NOMO-1 treated with DMSO at 0.1 percent for 48 hours (cell line): ENCODE measurements around the gene ITGB6.
"Not testable (repeated sequence)": the region's sequence is repeated elsewhere in the genome, so short reads cannot be mapped to it uniquely, and the experiment has no call there.

Experiments used
- DNase-seq: peaks from one replicate; lab custom pipeline; 2025; ENCODE audit not compliant: unreplicated experiment; lab: John Stamatoyannopoulos, UW

The ITGB6 gene

DNA sequence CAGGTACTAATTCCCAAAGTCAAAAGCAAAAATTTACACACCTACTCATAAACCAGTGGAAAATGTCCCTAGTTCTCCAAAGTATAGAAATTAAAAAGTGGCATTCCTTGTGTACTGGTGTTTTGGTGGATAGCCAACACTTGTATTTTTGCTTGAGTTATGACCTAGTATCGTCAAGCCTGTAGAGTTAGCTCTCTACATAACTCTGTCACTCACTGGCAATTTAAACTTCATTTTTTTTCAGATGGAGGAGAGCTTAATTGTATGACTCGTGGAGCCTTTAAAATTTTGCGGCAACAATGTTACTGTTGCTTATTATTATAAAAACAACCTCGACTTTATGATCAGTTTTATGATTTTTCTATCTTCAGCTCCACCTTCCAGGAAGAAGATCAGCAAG is 58.7 kb downstream of the ITGB6 start:
- no peak for DNase-seq

DNA sequence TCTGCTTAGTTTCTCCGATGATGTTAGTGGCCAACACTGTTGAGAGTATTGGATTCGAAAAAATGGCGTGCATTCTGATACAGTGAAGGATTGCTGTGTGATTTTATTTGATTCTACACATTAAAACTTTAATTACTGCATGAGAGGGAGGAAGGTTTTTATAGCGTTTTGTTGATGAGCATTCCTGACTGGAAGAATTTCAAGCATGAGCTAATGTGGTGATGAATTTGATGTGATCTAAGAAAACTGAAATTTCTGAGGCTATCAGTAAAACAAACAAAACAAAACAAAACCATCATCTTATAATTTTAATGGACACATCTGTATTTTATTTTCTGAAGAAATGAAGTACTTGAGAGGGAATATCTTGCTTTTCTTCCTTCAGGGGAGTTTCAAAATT is 59.6 kb downstream of the ITGB6 start:
- no peak for DNase-seq

DNA sequence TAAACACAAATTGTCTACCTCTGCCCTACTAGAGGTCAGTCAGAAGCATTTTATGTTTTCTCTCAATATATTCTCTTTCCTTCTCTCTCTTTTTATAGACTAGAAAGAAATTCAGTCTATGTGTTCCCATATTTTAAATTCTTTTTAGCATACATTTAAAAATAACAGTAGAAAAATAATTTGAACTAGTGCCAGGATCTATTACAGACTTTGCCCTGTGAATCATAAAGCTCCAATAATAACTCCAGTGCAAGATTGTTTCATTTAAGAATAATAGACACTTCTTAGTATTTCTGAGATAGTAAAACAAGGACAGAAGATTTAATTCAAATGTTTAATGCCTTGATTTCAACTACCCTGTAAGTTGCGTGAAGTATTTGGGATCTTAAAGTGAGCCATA is 60.1 kb downstream of the ITGB6 start:
- DNase-seq: no peak

DNA sequence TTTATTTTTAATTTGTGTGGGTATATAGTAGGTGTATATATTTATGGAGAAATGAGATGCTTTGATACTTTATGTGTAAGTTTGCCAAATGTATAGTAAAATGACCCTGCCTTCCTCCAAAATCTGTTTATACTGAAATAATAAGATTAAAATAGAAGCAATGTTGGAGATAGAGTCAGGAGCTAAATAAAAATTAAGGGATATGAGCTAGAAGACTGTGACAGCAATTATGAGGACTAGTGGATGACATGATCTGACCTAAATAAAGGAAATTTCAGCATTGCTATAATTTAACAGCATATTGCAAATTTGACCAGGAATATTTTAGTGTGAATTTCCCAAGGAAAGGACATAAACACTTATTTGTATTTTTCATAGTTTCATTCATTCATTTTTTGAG is 60.7 kb downstream of the ITGB6 start:
- DNase-seq: no peak

DNA sequence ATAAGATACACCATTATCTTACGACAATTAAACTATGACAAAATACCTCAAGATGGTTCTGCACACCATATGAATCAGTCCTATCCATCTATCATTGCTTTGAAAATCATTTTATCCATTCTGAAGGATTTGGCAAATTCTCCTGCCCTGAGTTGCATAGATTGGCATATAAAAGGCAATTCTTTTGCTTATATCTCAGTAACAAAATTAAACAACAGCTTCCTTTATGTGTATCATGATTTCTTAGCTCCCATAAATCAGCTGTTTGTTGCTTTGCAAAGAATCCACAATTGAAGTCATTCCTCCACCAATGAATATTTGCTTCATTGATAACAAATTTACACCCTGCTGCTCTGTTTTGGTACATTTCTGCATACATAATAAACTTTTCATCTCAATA is 61.7 kb downstream of the ITGB6 start:
- DNase-seq: no peak

DNA sequence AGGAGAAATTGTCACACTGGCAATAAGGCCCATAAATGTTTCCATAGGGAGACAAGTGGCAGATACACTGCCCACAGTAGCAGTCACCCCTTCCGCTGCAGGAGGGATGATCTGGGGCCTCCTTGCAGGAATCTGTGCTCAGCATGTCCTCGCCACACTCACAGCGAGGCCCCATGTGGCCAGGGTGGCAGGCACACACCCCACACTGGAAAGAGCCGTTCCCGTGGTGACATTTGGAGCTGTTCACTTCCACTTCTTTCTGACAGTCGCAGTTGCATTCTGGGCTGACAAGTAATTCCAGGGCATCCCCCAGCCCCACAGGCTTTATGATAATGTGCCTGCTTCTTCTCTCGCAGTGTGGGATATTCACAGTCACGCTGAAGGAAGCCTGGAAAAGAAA is 62.6 kb downstream of the ITGB6 start:
- no peak for DNase-seq

DNA sequence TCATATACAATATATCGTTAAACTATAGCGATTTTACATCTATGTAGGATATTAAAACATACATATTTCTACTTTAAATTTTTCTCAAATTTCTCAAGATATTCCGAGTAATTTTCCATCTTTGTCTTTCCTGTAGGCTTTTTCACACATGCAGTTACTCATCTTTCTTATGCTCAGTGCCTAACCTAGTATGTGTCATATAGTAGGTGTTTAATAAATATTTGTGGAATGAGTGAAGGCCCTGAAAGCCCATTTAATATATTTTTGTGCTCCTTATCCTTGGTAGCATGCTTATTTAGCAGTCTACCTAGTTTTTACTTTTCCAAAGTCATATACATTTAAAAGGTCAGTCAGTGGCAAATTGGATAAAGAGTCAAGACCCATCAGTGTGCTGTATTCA is 67.3 kb downstream of the ITGB6 start:
- no peak for DNase-seq

DNA sequence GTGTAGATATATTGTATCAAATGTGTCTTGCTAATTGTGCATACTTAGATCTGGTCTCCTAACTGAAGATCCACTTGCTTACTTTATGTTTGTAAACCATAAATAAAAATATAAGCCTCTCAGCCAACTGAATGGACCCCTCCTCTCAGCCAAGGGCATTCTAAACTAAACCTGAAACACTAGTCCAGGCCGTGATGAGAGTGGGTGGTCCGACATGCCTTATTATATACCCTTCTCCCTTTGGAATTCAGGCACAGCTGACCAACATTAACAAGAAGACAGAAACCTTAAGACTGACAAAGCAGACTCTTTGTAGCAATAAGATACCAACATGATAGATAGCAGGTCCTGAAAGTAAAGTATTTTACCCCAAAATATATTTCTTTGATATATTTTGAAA is 73.3 kb downstream of the ITGB6 start:
- DNase-seq: no peak

DNA sequence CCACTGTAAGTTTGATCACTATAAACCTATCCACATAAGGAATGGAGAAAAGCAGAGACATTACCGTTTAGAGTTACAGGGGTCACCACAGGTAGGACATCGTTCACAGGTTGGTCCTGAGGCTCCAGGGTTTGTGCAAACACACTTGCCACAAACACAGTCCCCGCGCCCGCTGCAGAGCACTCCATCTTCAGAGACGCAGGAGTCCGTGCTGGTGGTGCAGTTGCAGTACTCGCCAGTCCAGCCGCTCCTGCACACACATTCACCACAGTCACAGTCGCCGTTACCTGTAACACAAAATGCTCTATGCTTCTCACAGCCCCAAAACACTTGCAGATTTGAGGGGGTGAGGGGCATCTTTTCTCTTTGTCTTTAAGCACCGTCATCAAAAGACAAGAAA is 73.8 kb downstream of the ITGB6 start:
- DNase-seq: no peak

DNA sequence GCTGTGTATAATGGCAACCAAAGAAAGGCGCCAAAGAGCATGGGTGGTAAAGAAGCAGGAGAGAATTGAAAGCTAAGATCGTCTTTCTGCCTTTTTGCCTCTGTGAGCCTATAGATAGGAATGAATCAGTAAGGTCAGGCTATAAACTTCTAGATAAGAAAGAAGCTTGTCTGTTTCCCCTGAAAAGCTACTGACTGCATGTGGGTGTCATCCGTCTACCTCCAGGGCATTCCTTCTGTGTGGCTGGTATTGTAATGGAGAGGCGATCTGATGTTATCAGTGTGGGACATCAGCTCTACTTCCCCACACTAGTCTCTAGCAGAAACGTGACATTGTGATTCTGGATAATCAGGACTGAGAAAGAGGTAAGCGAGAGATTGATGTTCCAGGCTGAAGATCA is 74.2 kb downstream of the ITGB6 start:
- DNase-seq: no peak

DNA sequence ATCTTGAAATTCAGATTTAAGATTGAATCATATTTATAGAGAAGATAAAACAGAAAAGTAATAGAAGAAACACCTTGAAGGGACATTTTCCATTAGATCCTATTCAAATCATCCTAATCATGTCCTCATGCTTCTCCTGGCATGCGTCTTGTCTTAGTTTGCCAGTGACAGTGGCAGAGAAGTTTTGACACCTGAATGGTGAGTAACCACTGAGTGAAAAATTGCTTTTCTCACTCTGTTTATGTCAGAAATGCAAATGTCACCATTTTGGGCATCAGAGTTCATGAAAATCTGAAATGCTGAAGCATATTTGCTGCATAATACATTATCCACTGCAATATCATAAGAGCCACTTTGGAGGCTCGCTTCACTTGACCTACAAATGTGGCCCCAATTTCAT is 74.7 kb downstream of the ITGB6 start:
- no peak for DNase-seq

DNA sequence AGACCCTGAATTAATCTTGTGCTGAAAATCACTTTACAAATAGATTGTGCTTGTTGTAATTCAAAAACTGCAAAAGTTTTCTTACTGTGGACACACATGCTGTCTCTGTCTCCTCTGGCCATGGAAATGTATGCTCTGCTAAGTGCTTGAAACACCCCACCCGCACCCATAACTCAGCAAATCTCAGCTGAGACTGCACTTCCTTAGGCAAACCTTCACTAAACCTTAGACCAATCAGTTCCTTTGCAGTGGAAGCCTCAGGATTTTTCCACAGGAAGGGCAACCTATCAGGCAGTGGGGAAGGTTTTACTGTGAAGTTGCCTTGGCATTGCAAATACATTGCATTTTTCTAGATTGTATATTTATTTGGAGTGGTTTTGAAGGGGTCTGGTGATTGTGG is 75.5 kb downstream of the ITGB6 start:
- DNase-seq: no peak

DNA sequence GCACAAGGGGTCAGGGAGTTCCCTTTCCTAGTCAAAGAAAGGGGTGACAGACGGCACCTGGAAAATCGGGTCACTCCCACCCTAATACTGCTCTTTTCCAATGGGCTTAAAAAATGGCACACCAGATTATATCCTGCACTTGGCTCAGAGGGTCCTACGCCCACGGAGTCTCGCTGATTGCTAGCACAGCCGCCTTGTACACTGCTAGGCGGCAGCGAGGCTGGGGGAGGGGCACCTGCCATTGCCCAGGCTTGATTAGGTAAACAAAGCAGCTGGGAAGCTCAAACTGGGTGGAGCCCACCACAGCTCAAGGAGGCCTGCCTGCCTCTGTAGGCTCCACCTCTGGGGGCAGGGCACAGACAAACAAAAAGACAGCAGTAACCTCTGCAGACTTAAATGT is 85.4 kb downstream of the ITGB6 start:
- DNase-seq: not testable (repeated sequence)

DNA sequence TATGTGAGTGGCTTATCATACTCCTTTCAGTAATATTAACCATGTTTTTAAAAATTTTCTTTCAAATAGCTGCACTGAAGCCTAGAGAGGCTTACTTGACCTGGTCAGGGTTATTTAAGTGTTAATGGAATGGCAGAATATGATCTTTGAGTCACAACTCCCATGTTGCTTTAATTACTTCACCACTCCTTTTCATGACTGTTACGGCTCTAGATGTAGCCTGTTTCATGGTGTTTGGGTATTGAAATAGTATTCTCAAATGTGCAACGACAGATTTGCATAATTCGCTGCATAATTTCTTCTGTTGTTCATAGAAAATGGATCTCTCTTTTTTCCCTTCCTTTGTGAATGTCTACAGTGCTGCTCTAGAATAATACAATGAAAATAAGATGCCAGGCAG is 86.1 kb downstream of the ITGB6 start:
- no peak for DNase-seq

DNA sequence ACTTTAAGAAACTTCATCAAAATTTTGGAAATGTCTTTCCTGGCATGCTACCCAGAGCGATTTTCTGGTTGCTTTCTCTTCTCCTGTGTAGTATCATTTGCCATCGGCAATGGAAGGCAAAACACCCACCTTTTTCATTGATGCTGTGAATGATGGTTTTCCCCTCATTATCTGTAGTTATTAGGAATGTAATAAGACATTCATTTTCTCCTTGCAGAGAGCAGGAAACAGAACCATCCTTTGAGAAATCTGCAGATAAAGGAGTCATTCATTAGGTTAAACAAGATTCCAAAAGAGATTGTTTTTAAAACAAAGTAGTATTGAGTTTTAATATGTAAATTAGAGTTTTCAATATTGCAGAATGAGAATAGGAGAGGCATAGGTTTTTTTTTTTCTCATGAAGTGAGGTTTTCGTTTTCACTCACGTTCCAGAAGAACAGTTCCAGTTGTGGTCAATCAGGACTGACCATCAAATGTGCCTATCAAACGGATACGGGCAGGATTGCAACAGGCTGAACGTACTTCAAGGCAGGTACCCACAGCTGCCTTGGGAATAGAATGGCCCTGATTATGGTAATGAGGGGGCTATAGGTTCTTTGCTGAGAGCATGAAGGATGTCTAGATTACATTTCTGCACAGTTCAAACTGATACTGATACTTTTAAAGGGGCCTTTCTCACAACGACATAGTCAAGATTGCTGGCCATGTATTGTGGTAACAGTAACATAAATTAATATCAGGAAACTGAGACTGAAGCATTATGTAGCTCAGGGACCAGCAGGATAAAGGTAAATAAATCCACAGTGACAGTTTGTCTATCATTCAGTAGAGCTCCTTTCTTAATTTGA is 87.9 kb downstream of the ITGB6 start:
- no peak for DNase-seq

DNA sequence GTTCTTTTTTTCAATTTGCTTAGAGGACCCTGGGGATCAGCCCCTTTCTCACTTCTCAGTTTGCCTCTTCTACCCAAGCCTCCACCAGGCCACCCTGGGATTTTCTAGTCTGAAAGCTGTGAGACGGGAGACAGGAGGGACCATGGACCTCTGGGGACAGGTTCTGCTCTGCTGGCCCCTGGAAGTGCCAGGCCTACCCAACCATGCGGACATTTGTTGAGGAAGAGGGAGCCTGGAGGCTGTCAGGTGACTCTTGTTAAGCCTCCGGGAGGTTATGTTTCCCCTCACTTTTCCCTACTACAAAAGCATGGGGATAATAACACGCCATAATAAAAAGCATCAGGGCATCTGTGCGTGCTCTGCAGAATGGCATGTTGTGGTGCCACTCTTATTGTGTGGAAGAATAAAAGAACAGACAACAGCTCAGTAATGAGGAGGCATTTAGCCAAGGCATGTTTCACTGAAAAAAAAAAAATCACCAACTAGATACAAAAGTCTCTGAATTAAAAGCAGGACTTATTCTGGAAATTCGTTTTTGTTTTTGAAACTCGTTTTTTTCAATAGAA is 89.3 kb downstream of the ITGB6 start:
- DNase-seq: no peak

DNA sequence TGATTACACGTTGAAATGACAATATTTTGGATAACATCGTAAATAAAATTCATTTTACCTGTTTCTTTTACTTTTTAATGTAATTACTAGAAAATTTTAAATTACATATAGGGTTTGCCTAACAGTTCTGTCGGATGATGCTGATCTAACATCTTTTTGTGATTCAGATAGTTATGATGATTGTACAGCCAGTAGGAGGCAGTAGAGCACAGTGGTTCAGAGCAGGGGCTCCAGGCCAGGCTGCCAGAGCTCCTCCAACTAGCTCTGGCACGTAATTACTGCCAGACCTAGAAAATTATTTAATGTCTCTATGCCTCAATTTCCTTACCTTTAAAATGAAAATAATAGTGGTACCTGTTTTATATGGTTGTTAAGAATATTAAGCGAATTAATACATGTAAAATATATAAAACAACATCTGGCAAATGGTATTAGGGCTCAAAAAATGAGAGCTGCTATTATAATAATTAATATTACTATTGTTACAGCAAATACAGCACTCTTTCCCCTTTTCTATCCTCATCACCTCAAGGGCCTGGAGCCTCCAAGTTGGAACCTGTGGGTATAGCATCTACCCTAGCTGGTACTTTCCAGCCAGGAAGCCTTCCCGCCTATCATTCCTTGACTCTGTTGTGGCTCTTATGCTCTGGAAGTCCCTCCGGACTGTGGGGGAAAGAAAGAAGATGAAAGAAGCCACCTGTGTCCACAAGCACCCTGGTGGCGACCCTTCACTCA is 90.0 kb downstream of the ITGB6 start:
- peak; percentile 61 for DNase-seq

DNA sequence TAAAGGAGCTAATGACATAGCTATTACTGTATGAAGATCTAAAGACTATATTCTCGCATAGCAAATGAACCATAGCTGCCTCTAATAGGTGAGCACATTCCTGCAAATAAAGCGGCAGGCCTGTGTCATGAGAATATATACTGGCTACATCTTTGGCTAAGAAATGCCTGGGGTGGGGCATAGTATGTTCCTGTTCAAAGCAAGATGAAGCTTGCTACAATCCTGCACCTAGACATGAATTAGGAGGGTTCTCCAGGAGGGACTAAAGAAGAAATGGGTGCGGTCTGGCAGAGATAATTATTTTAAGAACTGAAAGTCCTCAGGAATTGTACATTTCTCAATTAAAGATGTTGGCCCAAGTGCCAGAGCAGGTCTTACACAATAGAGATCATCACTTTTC is 90.8 kb downstream of the ITGB6 start:
- peak; percentile 1 for DNase-seq

DNA sequence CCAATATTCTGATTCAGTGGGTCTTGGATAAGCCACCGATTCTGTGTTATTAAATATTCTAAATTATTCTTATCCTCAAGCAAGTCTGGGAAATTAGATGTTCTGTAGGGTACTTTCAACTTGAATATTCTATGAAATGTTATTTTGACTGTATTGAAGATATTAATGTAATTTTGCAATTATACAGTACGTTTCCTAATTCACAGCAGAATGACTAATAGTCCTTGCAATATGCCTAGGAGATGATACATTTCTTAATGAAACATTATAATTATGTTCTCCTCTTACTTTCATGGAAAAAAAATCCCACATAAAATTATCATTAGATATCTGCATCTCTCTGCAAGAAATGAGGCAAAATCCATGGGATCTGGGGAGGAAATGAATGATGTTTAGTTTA is 91.4 kb downstream of the ITGB6 start:
- DNase-seq: no peak

DNA sequence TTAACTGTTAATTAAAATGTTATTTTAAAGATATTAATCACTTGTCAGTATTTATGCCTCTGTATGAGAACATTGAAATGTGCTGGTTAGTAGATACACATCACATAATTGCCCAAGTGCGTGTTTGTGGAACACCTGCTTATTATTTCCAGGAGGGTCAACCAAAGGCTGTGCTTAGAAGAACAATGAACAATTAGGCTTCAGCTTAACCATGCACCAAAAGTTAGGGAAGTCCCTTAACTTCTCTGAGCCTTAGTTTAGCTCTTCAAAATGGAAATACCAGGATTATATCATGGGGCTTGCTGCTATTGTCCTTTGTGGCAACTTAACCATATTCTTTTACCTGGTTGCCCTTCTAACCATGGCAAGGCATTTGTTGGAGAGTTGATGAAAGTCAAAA is 94.7 kb downstream of the ITGB6 start:
- no peak for DNase-seq

DNA sequence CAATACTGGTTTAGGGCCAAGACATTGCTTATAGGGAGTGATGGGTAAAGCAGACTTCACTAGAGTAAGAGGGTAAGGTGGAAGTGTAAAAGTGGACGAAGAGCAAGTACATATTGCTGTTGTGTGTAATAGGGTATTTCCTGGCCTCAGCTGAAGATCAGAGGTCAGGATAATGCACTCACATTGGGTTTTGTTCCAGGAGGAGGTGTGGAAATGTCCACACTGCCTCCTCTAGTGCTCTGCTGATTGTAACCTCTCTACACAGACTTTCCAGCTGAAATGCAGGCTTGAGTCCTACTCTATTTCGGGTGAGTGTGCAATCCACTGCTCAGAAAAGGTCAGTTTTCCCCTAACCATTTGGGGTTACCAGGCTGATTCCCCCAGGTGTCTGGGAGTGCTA is 96.0 kb downstream of the ITGB6 start:
- no peak for DNase-seq

DNA sequence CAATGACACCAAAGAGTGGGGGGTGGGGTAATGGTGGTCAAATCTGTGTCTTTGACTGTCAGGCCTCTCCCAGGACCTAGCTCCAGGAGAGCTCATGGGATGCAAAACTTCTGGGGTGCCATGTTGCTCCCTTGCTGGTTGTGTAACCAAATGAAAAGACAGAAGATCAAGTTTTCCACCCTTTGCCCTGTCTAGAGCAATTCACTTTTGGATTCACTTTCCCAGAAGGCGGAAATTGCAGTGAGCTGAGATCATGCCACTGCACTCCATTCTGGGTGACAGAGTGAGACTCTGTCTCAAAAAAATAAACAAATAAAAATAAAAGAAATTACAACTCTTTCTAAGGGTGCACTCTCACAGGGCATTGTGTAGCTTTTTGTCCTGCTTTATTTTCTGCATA is 102.7 kb downstream of the ITGB6 start:
- no peak for DNase-seq
